ENCODE measurements around the gene LAMA2.

DNA sequence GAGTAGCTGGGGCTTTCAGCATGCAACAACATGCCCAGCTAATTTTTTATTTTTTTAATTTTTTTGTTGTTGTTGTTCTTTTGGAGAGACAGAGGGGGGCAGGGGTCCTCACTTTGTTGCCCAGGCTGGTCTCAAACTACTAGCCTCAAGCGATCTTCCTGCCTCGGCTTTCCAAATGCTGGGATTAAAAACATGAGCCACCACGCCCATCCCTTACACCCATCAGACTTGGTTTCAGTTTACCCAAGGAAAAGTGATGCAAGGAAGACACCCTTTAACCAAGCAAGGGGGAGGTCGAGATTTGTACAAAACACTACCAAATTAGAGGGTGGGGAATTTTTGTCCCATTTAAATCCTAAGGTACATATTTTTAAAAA lies 616.9 kb downstream of the LAMA2 start:
- TF ChIP-seq POLR2AphosphoS5 (IDR thresholded peaks at IDR 0.05; ENCODE audit: insufficient read depth, low read depth, low read length) (no peak), CTCF (IDR thresholded peaks at IDR 0.05; ENCODE audit: extremely low read depth in 1 of 2, insufficient read depth in 1 of 2, low read depth in 1 of 2, low read length in 2 of 2) (no peak), POLR2A (IDR thresholded peaks at IDR 0.05; ENCODE audit: low read depth, low read length) (no peak)

Measured in endothelial cell of umbilical vein (primary cell).